Activated T-helper 2 cell treated with anti-CD3 and anti-CD28 coated beads, Interferon-gamma antibody, Interleukin-2, Interleukin-4, amounts not matched to agents 10 μg/mL and 5 μg/mL and 100 μg/mL, durations not matched to agents 14 hours and 24 hours and 36 hours (primary cell): ENCODE results near the gene AQP3. TPM values are rescaled to one million over a fixed set of nuclear protein-coding genes. Genes with fewer than 3 reads are reported as not detected.
"Not testable (repeated sequence)": the region's sequence is repeated elsewhere in the genome, so short reads cannot be mapped to it uniquely, and the experiment has no call there.

Source experiments
- DNase-seq: peaks from one replicate; pipeline ENCODE4 v3.0.0; 2021; ENCODE audit warnings: low spot score
- H3K27ac Mint-ChIP-seq: one replicate; pipeline ENCODE4 v1.8.0; 2021; ENCODE audit warnings: mixed read lengths
- H3K27me3 Mint-ChIP-seq: one replicate; pipeline ENCODE4 v1.8.0; 2021; ENCODE audit warnings: low read depth, mixed read lengths
- H3K36me3 Mint-ChIP-seq: one replicate; pipeline ENCODE4 v1.8.0; 2021; ENCODE audit warnings: low read depth, mixed read lengths
- H3K4me1 Mint-ChIP-seq: one replicate; pipeline ENCODE4 v1.8.0; 2021; ENCODE audit warnings: low read depth, mixed read lengths
- H3K4me3 Mint-ChIP-seq: one replicate; pipeline ENCODE4 v1.8.0; 2021; ENCODE audit warnings: low read depth, mild to moderate bottlenecking, moderate library complexity, mixed read lengths
- H3K9me3 Mint-ChIP-seq: one replicate; pipeline ENCODE4 v1.8.0; 2021; ENCODE audit warnings: mixed read lengths
- intact Hi-C: fragments of 100-400 bp; cut with micrococcal nuclease; formaldehyde crosslinking; loops from one replicate; pipeline ENCODE4 v1.15.1; 2023
- total RNA-seq: library from RNA; stranded (reverse); gene quantifications from 2 replicates; pipeline ENCODE4 v1.2.3, GENCODE V29; 2022

Gene AQP3
- total RNA-seq, 1 donor from 2014 or later: 2.1 TPM

GRCh38 chr9:33434317-33435105, 12.9 kb downstream of the AQP3 start:
- H3K9me3 Mint-ChIP-seq: no peaks in the 10 kb centered on the region
- DNase-seq: no peak
- intact Hi-C loops: no loop called here
- peaks cover 10% of the 10 kb centered on the region for H3K4me1 Mint-ChIP-seq
- H3K36me3 Mint-ChIP-seq: no peaks in the 10 kb centered on the region
- H3K4me3 Mint-ChIP-seq: no peak overlapping the region
- no peaks in the 10 kb centered on the region for H3K27me3 Mint-ChIP-seq
- H3K27ac Mint-ChIP-seq: no peak overlapping the region

- Mint-ChIP-seq H3K9me3 (no peaks in the 10 kb centered on the region), H3K4me1 (peaks cover 10% of the 10 kb centered on the region), H3K27me3 (no peaks in the 10 kb centered on the region), H3K36me3 (no peaks in the 10 kb centered on the region), H3K4me3 (no peak overlapping the region), H3K27ac (no peak overlapping the region)
- intact Hi-C loops: no loop called here
- no peak for DNase-seq
Measured at GRCh38 chr9:33433871-33434270, 13.5 kb downstream of the AQP3 start.

DNA sequence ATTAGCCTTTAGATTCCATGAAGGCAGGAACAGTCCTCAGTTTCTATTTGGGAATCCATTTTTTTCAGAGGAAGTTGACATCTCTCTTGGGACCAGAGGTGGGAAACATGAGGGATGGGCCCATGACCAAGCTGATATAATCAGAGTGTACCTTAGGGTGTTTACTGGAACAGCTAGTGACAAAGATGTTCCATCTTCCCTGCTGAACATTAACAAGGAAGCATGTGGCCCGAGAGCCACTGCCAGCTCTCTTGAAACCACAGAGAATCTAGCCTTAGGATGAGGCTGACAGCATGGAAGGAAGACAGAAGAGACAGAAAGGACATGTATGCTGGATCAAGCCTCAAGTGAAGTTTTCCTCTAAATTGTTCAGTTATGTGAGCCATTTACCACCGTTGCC, 16.0 kb downstream of the AQP3 start:
- Mint-ChIP-seq H3K4me1 (peaks cover 7% of the 10 kb centered on the region), H3K4me3 (no peak overlapping the region), H3K36me3 (no peaks in the 10 kb centered on the region), H3K27ac (no peak overlapping the region), H3K27me3 (no peaks in the 10 kb centered on the region), H3K9me3 (no peaks in the 10 kb centered on the region)
- intact Hi-C loops: no loop called here
- DNase-seq: no peak

- Mint-ChIP-seq H3K4me3 (no peak overlapping the region), H3K36me3 (no peaks in the 10 kb centered on the region), H3K9me3 (no peaks in the 10 kb centered on the region), H3K4me1 (peaks cover 7% of the 10 kb centered on the region), H3K27me3 (no peaks in the 10 kb centered on the region), H3K27ac (no peak overlapping the region)
- intact Hi-C loops: no loop called here
- DNase-seq: no peak
Measured at GRCh38 chr9:33430942-33431341, 16.5 kb downstream of the AQP3 start.

GRCh38 chr9:33429256-33429985, 18.0 kb downstream of the AQP3 start:
- Mint-ChIP-seq H3K27ac (no peak overlapping the region), H3K36me3 (no peaks in the 10 kb centered on the region), H3K4me3 (no peak overlapping the region), H3K9me3 (no peaks in the 10 kb centered on the region), H3K27me3 (no peaks in the 10 kb centered on the region), H3K4me1 (peaks cover 7% of the 10 kb centered on the region)
- no peak for DNase-seq
- intact Hi-C loops: no loop called here

DNA sequence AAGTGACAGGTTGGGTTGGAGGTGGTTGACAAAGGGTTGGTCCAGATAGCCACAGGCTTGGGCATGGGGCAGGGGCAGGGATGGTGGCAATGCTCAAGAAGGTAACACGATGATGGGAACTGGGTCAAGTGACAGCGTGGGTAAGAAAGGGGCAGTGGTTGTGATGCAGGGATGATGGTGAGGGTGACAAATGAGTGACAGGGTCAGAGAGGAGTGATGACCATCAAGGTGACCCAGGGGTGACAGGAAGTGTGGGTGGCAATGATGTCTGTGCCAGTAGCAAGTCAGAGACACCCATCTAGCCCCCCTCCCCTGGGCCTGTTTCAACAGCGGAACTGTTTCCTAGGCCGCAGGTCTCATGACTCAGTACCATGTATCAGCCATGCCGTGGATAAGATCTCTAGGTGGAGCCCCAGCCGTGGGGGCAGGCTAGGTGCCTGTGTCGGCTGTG, 20.5 kb downstream of the AQP3 start:
- no peak for DNase-seq
- intact Hi-C loops: no loop called here
- H3K4me1 Mint-ChIP-seq: peaks cover 3% of the 10 kb centered on the region
- no peaks in the 10 kb centered on the region for H3K9me3 Mint-ChIP-seq
- no peaks in the 10 kb centered on the region for H3K27me3 Mint-ChIP-seq
- H3K27ac Mint-ChIP-seq: no peak overlapping the region
- H3K4me3 Mint-ChIP-seq: no peak overlapping the region
- H3K36me3 Mint-ChIP-seq: no peaks in the 10 kb centered on the region

- Mint-ChIP-seq H3K9me3 (no peaks in the 10 kb centered on the region), H3K4me1 (no peaks in the 10 kb centered on the region), H3K27ac (no peak overlapping the region), H3K27me3 (peaks cover 2% of the 10 kb centered on the region), H3K4me3 (no peak overlapping the region), H3K36me3 (no peaks in the 10 kb centered on the region)
- intact Hi-C loops: no loop called here
- DNase-seq: no peak
Measured at GRCh38 chr9:33425128-33425533, 22.3 kb downstream of the AQP3 start.

DNA sequence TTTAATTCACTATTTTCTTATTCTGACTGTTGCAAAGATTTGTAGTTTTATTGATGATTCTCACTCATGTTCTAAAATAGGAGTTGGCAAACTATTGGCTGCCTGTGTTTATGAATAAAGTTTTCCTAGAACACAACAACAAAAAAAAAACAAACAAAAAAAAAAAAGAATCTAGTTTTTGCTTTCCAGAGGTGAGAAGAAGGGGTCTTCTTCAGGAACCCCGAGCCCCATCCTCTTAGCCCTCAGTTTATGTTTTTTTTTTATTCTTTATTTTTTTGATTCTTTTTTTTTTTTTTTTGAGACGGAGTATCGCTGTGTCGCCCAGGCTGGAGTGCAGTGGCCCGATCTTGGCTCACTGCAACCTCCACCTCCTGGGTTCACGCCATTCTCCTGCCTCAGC, 22.9 kb downstream of the AQP3 start:
- intact Hi-C loops, H3K9me3 Mint-ChIP-seq, H3K27me3 Mint-ChIP-seq: not testable (repeated sequence)

DNA sequence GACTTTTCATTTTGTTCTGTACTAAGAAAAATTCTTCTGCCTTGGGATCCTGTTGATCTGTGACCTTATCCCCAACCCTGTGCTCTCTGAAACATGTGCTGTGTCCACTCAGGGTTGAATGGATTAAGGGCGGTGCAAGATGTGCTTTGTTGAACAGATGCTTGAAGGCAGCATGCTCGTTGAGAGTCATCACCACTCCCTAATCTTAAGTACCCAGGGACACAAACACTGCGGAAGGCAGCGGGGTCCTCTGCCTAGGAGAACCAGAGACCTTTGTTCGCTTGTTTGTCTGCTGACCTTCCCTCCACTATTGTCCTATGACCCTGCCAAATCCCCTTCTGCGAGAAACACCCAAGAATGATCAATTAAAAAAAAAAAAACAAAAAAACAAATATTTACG, 23.4 kb downstream of the AQP3 start:
- H3K27me3 Mint-ChIP-seq, intact Hi-C loops, H3K4me1 Mint-ChIP-seq, H3K9me3 Mint-ChIP-seq, H3K27ac Mint-ChIP-seq, H3K4me3 Mint-ChIP-seq, H3K36me3 Mint-ChIP-seq, DNase-seq: not testable (repeated sequence)

More for the DNA sequence above, 22.9 kb downstream of the AQP3 start:
- not testable (repeated sequence) for H3K4me3 Mint-ChIP-seq, H3K4me1 Mint-ChIP-seq, H3K27ac Mint-ChIP-seq, H3K36me3 Mint-ChIP-seq, DNase-seq

- Mint-ChIP-seq H3K27me3 (peaks cover 4% of the 10 kb centered on the region), H3K4me3 (no peak overlapping the region), H3K9me3 (no peaks in the 10 kb centered on the region), H3K27ac (no peak overlapping the region), H3K4me1 (peaks cover 26% of the 10 kb centered on the region), H3K36me3 (no peaks in the 10 kb centered on the region)
- intact Hi-C loops: no loop called here
- DNase-seq: no peak
Measured at GRCh38 chr9:33419708-33420303, 27.6 kb downstream of the AQP3 start.

DNA sequence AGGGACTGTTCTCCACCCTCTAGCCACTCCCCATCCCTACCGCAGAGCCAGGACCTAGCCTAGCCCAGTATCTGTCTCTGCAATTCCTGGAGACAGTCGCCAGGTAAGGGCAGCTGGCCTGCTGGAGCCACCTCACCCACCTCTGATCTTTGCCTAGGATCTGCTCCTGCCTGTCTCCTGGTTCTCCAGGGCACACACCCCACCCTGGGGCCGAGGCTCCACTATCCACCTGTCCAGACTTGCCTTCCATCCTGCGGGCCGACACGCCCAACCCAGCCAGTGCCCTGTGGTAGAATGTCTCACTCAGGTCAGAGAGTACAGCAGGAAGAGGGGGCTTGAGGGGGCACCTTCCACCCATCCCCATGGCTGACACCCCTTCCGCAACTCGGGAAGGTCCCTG, 29.3 kb downstream of the AQP3 start:
- peaks cover 4% of the 10 kb centered on the region for H3K27me3 Mint-ChIP-seq
- no peak for DNase-seq
- intact Hi-C loops: no loop called here
- no peak overlapping the region for H3K27ac Mint-ChIP-seq
- peaks cover 34% of the 10 kb centered on the region for H3K4me1 Mint-ChIP-seq
- no peaks in the 10 kb centered on the region for H3K36me3 Mint-ChIP-seq
- H3K9me3 Mint-ChIP-seq: no peaks in the 10 kb centered on the region
- H3K4me3 Mint-ChIP-seq: no peak overlapping the region

DNA sequence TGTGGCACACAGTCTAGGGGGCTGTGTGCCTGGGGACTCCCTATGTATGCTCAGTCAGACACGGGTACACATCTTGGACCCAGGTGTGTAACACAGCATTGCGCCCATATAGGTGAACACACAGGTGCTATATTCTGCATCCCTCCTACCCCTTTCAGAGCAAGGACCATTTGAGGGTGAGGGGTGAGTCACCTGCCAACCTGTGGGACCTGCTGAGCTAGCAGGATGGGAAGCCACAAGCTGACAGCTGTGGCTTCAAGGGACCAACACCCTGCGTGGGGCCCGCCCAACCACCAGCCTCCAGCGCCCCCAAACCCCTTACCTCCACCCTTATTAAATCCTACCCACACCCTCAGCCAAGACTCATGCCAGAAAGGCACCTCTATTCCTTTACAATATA, 30.4 kb downstream of the AQP3 start:
- Mint-ChIP-seq H3K27ac (peak overlapping the region; percentile 33), H3K4me1 (peaks cover 34% of the 10 kb centered on the region), H3K36me3 (no peaks in the 10 kb centered on the region), H3K27me3 (peaks cover 4% of the 10 kb centered on the region), H3K9me3 (no peaks in the 10 kb centered on the region), H3K4me3 (no peak overlapping the region)
- no peak for DNase-seq
- intact Hi-C loops: no loop called here

DNA sequence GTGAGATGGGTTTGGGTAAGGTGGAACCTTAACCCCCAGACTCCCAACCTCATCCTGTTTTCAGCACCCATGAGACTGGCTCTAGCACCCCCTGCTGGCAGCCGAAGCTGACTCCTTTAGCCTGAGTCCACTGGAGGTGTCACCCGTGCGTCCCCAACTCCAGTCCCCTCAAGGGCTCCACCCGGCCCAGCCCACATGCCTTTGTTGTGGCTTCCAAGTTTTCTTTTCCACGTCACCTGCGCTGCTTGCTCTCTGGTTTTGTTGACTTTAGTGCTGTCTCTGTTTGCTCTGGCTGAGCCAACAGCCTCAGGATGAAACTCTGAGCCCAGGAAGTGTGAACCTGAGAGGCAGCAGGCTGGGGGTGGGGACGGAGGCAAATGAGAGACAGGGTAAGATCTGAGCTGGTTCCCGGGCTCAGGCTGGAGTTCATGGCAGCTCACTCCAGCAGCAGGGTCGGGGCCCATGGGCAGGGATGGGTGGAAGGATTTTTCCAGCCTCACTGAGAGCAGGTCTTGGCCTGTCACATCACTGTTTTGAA, 31.8 kb downstream of the AQP3 start:
- Mint-ChIP-seq H3K9me3 (no peaks in the 10 kb centered on the region), H3K4me3 (no peak overlapping the region), H3K36me3 (no peaks in the 10 kb centered on the region), H3K27me3 (peaks cover 4% of the 10 kb centered on the region), H3K27ac (peak overlapping the region; percentile 92), H3K4me1 (peaks cover 34% of the 10 kb centered on the region)
- peak; percentile 93 for DNase-seq
- intact Hi-C loops: loop anchor here (1.0 to 2.0 kb wide), 4 partner anchors 31 to 129 kb away; no protein-coding TSS in a partner anchor
